ENCODE data around the gene MLXIP. TPM values are rescaled to one million over a fixed set of nuclear protein-coding genes. Genes with fewer than 3 reads are reported as not detected.

Gene MLXIP
- total RNA-seq, 1 donor from 2014 or later, result 16.9 TPM

DNA sequence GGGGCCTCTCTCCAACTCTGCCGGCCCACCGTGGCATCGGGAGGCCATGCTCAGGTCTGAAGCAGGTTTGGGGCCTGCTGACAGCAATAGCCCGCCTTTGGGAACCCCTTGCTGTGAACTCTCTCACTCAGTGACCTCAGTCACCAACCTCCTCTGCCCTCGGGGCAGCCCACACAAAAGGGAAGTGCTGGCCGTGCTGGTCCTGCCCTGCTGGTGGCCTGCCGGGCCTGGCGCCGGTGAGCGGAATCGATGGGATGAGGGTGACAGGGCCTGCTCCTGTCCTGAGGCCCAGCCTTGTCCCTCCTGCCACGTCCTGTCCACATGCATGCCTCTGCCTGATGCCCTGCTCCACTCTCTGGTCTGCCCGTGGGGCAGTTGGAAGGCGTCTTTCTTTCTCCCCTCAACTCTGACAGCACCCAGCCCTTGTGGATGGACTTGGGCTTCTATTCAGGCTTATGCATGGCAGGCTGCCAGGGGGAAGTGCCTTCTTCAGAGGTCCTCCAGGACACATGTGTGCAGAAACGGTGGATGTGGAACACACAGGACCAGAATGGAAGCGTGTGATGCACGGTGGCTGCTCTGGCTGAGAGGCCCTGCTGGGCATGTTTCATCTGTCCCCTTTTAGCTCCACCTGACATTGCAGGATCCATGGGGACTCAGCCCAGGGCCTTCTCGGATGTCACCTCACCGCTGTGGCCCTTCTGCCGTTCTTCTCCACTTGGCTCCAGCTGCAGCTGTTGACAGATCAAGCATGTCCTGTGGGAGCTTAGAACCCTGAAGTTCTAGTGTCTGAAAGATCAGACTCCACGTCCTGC is 63.6 kb downstream of the MLXIP start:
- TF ChIP-seq POLR2AphosphoS5 (IDR thresholded peaks at IDR 0.05; ENCODE audit: insufficient read depth in 1 of 2, low read depth in 1 of 2) (no peak), POLR2A (IDR thresholded peaks at IDR 0.05) (no peak)
- TF ChIP-seq, protein P1, sequence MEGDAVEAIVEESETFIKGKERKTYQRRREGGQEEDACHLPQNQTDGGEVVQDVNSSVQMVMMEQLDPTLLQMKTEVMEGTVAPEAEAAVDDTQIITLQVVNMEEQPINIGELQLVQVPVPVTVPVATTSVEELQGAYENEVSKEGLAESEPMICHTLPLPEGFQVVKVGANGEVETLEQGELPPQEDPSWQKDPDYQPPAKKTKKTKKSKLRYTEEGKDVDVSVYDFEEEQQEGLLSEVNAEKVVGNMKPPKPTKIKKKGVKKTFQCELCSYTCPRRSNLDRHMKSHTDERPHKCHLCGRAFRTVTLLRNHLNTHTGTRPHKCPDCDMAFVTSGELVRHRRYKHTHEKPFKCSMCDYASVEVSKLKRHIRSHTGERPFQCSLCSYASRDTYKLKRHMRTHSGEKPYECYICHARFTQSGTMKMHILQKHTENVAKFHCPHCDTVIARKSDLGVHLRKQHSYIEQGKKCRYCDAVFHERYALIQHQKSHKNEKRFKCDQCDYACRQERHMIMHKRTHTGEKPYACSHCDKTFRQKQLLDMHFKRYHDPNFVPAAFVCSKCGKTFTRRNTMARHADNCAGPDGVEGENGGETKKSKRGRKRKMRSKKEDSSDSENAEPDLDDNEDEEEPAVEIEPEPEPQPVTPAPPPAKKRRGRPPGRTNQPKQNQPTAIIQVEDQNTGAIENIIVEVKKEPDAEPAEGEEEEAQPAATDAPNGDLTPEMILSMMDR (IDR thresholded peaks at IDR 0.05), result no peak
- Histone ChIP-seq H3K27me3 (no peaks in the 10 kb centered on the region), H3K27ac (no peak overlapping the region), H3K9me3 (no peaks in the 10 kb centered on the region), H3K4me3 (no peak overlapping the region), H3K36me3 (peaks cover 0 to 41% of the 10 kb centered on the region in 2 donors), H3K4me1 (no peaks in the 10 kb centered on the region)
- intact Hi-C loops (cut with DNase I), result no loop called here
- no peak for DNase-seq (ENCODE audit: extremely low spot score in 2 of 2)

DNA sequence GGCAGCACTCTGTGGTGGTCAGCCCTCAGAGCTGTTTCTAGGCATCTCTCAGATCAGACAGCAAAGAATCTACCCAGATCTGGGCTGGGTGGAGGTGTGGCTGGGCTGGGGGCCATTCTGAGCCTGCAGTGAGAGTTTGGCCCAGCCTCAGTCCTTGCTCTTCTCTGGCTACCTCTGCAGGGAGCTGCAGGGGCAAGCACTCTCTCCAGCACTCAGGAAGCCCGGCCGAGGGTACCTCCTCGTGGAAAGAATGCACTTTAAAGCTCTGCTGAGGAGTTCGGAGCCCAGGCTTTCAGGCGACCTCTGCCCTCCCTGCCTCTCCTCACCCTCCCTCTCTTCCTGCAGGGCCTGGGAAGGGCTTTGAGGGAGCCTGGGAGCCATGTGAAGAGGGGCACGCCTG is 64.3 kb downstream of the MLXIP start:
- no peak for DNase-seq (ENCODE audit: extremely low spot score in 2 of 2)
- intact Hi-C loops (cut with DNase I), result no loop called here
- Histone ChIP-seq H3K4me1 (no peaks in the 10 kb centered on the region), H3K9me3 (no peaks in the 10 kb centered on the region), H3K27me3 (no peaks in the 10 kb centered on the region), H3K4me3 (no peak overlapping the region), H3K27ac (no peak overlapping the region), H3K36me3 (peaks cover 0 to 41% of the 10 kb centered on the region in 2 donors)
- no peak for TF ChIP-seq POLR2A (IDR thresholded peaks at IDR 0.05)
- TF ChIP-seq, protein P1 (IDR thresholded peaks at IDR 0.05), result no peak
- TF ChIP-seq POLR2AphosphoS5 (IDR thresholded peaks at IDR 0.05; ENCODE audit: insufficient read depth in 1 of 2, low read depth in 1 of 2), result no peak

DNA sequence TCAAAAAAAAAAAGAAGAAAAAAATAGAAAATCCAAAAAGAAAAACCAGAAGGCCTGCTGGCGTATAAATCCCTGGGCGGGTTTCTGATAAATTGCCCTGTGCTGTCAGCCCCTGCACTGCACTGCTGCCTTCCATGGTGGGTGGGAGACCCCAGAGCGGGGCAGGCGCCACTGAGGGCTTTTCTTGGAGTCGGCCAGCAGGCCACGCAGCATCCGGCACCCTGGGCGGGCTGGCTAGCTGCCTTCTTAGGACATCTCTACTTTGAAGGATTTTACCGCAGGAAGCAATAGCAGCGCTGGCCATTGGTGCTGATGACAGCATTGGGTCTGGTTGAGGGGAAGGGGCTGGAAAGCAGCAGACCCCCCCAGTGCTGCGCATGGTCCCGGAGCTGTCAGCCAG is 66.3 kb downstream of the MLXIP start:
- Histone ChIP-seq H3K9me3 (no peaks in the 10 kb centered on the region), H3K4me1 (no peaks in the 10 kb centered on the region), H3K27me3 (no peaks in the 10 kb centered on the region), H3K36me3 (peaks cover 0 to 34% of the 10 kb centered on the region in 2 donors), H3K4me3 (no peak overlapping the region), H3K27ac (no peak overlapping the region)
- DNase-seq (ENCODE audit: extremely low spot score in 2 of 2), result no peak
- intact Hi-C loops (cut with DNase I), result no loop called here
- TF ChIP-seq, protein P1 (IDR thresholded peaks at IDR 0.05), result no peak
- TF ChIP-seq POLR2AphosphoS5 (IDR thresholded peaks at IDR 0.05; ENCODE audit: insufficient read depth in 1 of 2, low read depth in 1 of 2) (no peak), POLR2A (IDR thresholded peaks at IDR 0.05) (no peak)

DNA sequence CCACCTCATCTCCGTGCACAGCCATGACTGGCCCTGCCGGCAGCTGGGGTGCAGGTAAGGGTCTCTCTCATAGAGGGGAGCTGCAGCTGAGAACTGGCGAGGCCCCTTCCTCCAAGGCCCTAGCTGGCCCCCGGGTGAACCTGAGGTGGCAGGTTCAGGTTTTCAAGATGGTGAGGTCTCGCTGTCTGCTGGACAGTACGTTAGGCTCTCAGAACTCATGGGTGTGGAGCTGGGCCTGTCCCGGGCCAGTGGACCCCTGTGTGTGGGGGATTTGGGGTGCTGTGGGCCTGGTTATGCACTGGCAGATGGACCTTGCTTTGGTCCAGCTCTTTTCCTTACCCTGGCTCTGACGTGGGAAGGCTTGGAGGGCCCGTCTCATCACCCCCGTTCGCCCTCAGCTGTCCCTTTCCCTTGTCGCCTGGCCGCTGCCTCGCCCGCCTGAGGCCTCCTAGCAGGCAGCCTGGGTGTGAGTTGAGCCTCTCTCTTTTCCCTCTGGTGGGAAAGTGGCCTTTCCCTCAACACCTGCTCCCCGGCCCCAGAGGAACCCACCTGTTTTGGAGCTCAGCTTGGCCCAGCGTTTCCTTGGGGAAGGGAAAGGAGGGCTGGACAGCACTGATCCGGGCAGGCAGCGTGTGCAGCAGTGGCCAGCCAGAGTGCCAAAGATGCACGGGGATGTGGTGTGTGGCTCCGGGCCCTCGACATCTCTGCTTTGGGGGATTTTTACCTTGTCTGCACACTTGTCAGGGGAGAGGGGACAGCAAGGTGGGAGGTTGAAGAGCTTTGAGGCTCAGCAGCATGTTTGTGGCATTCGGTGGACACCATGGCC is 67.2 kb downstream of the MLXIP start:
- TF ChIP-seq POLR2AphosphoS5 (IDR thresholded peaks at IDR 0.05; ENCODE audit: insufficient read depth in 1 of 2, low read depth in 1 of 2) (no peak), POLR2A (IDR thresholded peaks at IDR 0.05) (no peak)
- TF ChIP-seq, protein P1 (IDR thresholded peaks at IDR 0.05), result no peak
- H3K9me3 ChIP-seq, result no peaks in the 10 kb centered on the region
- DNase-seq (ENCODE audit: extremely low spot score in 2 of 2), result no peak
- H3K4me3 ChIP-seq, result no peak overlapping the region
- H3K4me1 ChIP-seq, result no peaks in the 10 kb centered on the region
- H3K36me3 ChIP-seq, result peaks cover 0 to 33% of the 10 kb centered on the region in 2 donors
- no peak overlapping the region for H3K27ac ChIP-seq
- intact Hi-C loops (cut with DNase I), result no loop called here
- no peaks in the 10 kb centered on the region for H3K27me3 ChIP-seq
